T-helper 1 cell treated with Interleukin-12 subunit alpha and Interleukin-12 subunit beta and Interleukin-4 antibody, amounts not matched to agents 30 ng/mL and 1 ng/mL, for 36 hours (primary cell): ENCODE data around the gene UBE2V1. TPM values are rescaled to one million over a fixed set of nuclear protein-coding genes. Genes with fewer than 3 reads are reported as not detected.
"Not testable (repeated sequence)": the region's sequence is repeated elsewhere in the genome, so short reads cannot be mapped to it uniquely, and the experiment has no call there.

Experiments
- intact Hi-C: fragments of 100-400 bp; cut with micrococcal nuclease; formaldehyde crosslinking; loops from one replicate; pipeline ENCODE4 v1.15.1; 2024
- total RNA-seq: library from RNA; stranded (reverse); gene quantifications from 2 replicates; pipeline ENCODE4 v1.2.3, GENCODE V29; 2022

The UBE2V1 gene
- total RNA-seq, 1 donor from 2014 or later = 148 TPM

DNA sequence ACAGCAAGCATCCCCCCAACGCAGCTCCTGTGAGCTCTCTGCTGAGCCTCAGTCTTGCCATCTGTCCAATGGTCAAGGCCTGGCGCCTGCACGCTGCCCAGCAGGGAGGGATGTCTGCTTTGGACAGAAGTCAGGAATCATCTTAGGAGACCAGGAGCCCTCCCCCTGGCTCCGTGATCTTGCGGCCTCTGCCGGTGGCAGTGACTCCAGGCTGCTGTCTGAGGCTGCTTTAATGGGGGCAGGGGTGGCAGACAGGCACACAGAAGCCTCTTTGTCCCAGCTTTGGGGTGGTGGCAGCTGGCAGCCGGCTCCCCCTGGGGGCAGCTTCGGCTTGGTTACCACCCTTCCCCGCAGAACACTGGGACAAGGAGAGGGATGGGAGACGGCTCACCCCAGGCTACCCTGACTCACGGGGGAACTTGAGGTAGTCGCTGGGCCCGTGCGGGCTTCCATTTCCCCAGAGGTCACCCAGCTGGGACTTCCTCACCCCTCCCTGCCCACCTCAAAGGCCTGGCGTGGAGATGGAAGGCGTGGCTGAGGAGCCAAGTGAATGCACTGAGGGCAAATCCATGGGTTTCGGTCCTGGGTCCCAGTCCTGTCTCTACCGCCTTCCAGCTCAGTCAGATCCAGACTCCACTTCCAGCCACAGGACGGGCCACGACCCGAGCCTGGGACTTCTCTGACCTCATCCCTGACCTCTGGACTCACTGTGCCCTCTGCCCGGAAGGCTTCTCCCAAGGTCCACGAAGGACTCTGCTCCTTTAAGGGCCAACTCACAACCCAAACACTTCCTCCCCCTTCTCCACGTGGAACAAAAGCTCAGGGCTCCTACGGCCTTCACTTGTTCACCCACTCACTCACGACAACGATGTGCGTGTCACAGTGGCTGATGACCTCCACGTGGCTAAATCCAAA lies 25.8 kb upstream of the UBE2V1 start:
- intact Hi-C loops = no loop called here

DNA sequence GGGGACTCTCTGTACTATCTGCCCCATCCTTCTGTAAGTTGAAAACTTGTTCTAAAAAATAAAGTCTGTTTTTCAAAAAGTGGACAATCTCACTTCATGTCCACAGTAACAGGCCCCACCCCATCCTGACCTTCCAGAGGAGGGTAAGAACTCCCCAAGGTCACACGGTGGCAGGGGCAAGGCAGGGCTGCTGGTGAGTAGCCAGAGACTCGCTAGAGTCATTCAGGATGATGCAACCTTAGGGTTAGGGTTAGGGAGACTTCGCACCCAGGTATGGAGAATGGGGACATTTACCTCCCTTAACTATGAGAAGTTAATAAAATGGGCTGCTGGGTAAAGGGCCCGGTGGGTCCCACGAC lies 25.1 kb upstream of the UBE2V1 start:
- intact Hi-C loops = no loop called here

DNA sequence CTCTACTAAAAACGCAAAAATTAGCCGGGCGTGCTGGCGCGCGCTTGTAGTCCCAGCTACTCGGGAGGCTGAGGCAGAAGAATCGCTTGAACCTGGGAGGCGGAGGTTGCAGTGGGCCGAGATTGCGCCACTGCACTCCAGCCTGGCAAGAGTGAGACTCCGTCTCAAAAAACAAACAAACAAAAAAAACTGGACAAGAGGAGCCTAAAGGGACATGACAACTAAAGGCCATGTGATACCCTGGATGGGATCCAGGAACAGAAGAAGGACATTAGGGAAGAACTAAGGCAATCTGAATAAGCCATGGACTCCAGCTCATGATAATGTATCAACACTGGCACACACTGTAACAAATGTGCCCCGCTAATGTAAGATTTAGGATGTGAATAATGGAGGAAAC lies 24.8 kb upstream of the UBE2V1 start:
- intact Hi-C loops = not testable (repeated sequence)

DNA sequence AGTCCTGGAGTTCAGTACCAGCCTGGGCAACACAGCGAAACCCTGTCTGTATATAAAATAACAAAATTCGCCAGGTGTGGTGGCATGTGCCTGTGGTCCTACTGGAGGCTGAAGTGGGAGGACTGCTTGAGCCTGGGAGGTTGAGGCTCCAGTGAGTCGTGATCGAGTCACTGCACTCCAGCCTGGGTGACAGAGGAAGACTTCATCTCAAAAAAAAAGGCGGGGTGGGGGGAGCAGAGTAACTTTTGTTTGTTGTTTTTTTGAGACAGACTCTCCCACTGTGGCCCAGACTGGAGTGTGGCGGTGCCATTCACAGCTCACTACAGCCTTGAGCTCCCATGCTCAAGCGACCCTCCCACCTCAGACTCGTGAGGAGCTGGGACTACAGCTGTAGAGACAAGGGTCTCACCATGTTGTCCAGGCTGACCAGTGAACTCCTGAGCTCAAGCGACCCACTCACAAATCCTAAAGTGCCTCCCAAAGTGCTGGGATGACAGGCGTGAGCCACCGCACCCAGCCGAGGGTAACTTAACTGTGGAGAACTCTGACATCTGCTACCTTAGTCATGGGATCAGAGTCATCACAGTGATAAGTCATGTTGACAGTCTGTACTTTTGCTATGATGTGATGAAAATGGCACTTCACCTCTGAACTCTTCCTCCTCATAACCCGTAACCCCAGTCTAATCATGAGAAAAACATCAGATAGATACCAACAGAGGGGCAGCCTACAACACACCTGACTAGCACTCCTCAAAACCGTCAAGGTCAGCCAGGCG lies 24.1 kb upstream of the UBE2V1 start:
- intact Hi-C loops = no loop called here

DNA sequence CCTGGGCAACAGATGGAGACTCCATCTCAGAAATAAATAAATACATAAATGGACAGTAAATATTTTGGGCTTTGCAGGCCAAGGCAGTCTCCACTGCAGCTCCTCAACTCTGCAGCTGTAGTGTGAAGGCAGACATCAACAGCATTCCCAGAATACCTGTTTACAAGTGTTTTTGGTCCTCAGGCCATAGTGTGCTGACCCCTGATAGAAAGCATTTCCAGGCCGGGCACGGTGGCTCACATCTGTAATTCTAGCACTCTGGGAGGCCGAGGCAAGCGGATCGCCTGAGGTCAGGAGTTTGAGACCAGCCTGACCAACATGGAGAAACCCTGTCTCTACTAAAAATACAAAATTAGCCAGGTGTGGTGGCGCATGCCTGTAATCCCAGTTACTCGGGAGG lies 22.2 kb upstream of the UBE2V1 start:
- intact Hi-C loops = not testable (repeated sequence)

DNA sequence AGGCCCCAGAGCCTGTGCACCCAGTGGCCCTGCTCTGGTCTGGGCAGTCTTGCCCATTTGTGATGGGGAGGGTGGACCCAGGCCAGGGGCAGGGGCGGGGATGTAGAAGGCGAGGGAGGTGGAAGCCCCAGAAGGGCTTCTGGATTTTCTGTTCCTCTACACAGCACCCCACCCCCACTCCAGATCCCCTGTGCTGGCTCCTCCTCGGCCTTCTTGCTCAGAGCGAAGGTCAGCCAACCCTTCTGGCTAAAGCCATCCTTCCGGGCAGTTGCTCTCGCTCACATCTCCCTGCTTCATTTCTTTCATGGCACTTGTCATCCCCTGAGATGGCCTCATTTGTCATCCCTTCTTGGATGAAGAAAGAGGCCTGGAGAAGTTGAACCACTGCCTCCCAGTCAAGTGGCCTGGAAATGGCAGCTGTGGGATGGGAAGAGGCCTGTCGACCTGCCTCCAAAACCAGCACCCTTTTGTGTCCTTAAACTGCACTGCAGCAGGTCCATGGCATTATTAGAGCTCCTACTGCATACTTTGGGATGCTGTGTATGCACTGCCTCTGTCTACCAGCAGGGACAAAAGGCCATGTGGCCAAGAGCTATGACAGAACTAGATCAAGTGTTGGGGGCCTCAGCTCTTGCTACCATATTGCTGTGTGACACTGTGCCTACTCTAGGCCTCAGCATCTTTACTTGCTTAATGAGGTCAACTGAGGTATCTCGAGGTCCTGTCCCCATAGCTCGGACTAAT lies 20.7 kb upstream of the UBE2V1 start:
- intact Hi-C loops = no loop called here

DNA sequence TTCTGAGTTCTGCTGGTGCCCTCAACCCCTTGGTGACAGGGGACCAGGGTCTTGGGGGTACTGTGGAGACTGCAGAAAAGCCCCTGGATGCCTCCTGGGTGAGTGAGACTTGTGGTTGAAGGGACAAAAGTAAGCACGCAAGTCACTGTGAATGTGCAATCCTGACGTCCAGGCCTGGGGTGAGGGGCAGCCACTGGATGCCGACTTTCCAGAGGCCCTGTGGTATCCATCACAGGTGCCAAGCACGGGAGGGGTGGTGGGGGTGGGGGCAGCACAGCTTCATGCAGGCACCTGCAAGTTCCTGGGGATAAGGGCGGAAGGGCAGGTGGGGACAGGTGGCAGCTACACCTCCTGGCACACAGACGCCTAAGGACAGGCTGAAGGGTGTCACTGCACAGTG lies 20.1 kb upstream of the UBE2V1 start:
- intact Hi-C loops = no loop called here

DNA sequence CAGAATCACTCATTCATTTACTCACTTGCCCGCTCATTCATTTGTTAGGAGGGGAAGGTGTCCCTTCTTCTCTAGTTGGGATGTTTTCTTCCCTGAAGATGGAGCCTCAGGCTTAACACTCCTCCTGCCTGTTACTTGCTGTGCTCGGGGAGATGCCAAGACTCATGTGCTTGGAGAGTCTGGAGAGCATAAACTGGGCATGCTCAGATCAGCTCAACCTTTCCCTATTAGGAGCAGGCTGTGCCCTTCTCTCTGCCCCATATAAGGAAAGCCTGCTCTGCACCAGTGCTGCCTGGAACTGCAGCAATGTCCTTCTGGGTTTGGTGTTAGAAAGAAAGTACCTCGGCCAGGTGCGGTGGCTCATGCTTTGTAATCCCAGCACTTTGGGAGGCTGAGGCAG lies 18.0 kb upstream of the UBE2V1 start:
- intact Hi-C loops = no loop called here

DNA sequence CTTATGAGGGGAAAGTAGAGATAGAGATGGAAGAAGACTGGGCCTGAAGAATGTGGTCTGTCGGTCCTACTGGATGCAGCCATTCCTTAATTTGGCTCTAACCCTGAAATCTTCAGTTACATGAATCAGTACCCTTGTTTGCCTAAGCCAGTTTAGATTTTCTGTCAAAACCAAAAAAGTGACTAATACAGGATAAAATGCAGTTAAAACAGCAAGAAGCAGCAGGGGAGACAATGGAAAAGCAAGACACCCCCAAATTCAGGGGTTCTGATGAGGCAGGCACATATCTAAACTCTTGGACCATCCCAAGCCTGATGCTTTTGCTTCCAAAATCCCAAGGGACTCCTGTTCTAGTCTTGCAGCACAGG lies 17.4 kb upstream of the UBE2V1 start:
- intact Hi-C loops = no loop called here

DNA sequence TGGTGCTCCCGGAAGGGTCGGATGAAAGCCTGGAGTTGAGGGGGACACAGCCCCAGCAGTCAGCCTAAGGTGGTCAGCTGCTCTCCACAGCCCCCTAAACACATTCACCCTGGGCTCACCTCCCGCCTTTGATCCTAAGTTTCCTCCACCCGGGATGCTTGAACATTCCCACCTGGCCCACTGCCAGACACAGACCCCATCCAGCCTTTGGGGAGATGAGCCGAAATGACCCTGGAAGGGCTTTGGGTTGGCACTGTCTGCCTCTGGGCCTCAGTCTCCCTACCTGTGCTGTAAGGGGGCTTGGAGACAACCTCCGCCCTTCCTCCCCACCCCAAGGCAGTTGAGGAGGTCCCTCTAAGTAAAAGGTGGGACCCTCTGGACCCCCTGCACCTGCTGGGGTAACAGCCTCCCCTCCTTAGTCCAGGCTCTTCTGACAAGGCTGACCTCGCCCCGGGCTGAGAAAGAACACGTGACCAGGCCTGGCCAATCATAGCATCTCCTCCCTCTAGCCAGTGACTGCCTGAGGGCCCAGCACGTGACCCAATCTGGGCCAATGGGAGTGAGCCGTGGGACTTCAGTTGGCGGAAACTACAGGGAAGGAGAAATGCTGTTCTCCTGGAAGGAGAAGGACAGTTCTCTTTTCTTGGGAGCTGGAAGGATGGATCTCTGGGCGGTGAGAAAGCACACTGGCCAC lies 16.9 kb upstream of the UBE2V1 start:
- intact Hi-C loops = no loop called here

DNA sequence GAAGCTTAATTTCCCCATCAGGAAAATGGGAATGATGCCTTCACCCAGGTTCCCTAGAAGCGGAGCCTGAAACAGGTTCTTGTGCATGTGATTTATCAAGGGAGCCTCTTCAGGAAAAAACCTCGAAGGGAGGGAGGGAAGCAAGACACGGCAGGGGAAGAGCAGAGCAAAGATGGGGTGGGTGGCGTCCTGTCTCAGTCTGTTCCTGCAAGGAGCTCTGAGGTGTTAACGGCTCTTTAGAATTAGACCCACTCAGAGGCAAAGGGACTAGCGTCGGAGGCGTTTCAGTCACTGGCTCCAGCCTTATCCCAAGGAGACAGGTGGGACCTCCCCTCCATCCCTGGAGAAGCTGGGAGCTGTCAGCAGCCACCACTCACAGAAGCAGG lies 15.6 kb upstream of the UBE2V1 start:
- intact Hi-C loops = no loop called here

DNA sequence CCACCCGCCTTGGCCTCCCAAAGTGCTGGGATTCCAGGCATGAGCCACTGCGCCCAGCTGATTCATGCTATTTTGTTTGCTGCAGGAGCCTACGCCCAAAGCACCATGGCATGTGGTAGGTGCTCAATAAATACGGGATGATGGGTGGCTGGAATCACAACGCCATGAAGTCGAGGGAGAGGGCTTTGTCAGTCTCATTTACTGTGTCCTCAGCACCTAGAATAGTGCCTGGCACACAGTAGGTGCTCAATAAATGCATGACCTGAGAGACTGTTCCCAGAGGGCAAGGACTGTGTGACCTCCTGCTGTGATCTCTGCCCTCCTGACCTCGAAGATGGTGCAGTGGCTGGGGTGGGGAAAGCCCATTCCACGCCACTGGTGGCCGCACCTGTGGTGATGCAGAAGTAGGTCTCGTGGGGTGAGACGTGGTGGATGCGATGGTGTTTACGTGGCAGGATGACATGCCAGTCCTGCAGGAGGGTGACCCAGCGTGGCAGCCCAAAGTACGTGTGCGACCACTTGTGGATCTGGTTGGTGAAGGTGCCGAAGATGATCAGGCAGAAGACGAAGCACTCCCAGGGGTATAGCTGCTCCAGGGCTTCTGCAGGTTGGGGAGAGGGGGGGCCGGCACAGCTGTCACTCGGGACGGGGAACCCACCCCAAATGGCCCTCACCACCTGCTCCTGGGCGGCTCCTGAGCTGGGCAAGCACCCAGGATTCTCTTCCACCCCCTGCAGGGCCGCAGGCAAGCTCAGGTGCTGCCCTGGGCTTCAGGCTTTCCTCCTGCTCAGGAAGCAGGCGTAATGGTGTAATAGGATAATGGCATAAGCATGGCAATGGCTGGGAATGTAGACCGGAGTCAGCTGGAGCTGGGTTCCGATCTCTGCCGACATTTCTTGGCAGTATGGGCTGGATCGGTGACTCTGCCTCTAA lies 14.9 kb upstream of the UBE2V1 start:
- intact Hi-C loops = no loop called here

DNA sequence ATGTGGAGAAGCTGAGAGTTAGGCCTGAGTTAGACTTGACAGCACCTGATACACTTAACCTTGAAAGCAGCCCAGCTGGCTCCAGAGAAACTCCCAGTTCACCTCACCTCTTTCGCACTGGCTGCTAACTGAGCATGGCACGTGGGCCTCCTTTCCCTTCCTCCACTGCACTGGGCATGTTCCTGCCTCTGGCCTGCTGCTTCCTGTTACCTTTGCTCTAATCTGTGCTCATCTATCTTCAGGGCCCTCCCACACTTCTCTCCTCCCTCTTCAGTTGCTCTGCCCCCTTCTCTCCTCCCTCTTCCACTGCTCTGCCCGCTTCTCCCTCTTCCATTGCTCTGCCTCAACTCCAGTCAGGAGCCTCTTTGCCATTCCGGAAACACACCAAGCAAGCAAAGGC lies 13.7 kb upstream of the UBE2V1 start:
- intact Hi-C loops = no loop called here

DNA sequence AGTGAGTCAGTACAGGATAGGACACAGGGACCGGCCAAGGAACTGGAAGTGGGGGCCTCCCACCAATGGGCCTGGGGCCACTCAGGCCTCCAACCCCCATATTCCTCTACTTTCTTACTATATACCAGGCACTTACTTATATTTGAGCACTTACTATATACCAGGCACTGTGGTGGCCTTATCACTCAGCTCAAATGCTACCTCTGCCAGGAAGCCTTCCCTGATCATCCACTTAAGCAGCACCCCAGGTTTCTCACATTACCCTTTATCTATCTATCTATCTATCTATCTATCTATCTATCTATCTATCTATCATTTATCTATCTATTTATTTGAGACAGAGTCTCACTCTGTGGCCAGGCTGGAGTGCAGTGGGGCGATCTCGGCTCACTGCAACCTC lies 12.3 kb upstream of the UBE2V1 start:
- intact Hi-C loops = no loop called here

DNA sequence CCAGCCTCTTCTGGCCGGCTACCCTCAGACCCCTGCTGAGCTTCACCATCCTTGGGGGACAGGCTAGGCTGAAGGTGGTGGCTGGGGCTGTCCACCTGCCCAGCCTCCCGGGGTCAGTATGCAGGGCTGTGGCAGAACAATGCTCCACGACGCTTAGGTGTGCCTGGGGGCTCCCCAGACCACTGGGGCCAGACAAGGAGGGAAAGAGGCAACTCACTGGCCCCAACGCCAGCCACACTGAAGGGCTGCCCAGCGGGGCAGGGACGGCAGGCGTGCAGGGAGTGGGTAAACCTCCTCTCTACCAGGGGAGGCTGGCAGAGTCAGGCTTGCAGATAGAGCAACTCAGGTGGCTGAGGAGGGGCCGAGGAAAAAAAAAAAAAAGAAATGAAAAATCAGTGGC lies 11.5 kb upstream of the UBE2V1 start:
- intact Hi-C loops = no loop called here

DNA sequence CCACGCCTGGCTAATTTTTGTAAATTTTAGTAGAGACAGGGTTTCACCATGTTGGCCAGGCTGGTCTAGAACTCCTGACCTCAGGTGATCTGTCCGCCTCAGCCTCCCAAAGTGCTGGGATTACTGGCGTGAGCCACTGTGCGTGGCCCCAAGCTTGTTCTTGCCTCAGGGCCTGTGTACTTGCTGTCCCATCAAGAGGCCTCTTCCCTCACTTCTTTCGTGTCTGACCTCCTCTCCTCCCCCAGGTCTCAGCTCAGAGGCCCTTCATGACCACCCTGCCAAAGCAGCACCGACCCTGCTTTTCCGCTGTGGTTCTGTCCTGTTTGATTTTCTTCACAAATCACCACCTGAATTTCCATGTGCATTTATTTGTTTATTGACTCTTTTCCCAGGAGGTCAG lies 10.5 kb upstream of the UBE2V1 start:
- intact Hi-C loops = no loop called here

DNA sequence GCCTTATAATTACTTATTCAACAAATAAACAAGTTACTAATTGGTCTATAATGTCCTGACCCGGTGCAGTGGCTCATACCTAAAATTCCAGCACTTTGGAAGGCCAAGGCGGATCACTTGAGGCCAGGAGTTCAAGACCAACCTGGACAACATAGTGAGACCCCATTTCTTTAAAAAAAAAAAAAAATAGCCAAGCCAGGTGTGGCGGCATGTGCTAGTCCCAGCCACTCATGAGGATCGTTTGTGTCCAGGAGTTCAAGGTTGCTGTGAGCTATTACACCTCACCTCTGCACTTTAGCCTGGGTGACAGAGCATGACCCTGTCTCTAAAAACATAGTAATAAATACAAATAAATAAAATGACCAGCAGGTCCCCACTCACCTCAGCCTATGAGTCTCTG lies 9.8 kb upstream of the UBE2V1 start:
- intact Hi-C loops = no loop called here

DNA sequence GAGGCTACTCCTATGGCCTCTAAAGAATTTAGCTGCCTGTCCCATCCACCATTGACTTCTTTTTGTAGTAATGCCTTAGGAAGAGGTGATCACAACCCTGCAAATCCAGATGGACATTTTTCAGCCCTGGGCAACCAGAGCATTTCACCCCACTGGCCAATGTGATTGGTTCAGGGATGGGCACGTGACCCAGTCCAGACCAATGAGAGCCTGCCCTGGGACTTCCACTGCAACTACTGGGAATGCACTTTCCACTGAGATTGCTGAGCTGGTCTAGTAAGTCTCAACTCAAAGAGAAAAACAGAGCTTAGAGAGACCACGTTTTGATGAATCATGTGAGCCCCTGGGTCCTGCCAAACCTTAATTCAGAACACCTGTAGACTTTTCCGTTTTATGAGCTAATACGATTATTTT lies 8.9 kb upstream of the UBE2V1 start:
- intact Hi-C loops = loop anchor here (1.0 kb wide), 2 partner anchors 47 to 57 kb away; no protein-coding TSS in a partner anchor

DNA sequence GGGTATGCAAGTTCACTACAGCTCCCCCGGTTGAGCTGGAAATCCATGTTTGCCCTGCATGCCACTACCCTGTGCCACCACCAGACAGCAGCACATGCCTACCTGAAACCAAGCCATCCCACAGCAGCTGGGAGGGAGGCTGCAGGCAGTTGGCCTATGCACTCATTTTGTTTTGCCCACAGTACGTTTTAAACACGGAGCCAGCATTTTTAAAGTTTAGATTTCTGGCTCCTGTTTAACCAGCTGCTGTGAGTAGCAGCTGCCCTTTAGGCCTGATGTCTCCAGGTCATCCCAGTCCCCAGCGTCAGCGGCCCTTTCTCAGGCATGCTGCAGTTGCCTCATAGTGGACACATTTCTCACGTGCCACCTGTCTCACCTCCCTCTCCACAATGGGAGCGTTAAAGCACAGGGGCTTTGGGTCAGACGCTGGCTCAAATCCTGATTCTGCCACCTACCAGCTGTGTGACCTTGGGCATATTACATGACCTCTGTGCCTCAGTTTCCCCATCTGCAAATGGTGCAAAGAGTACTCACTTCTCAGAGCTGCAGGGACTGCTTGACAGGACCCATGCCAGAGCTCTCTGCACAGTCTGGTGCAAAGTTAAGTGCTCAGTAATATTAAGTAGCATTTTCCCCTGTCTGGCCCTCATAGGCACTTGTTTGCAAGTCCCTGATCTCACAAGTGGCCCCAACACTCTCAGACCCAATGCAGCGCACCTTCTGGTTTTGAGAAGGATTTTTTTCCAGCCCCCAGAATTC lies 8.2 kb upstream of the UBE2V1 start:
- intact Hi-C loops = loop anchor here (1.0 kb wide), 2 partner anchors 48 to 58 kb away; no protein-coding TSS in a partner anchor
